ENCODE data around the gene MLX.
A peak's percentile ranks its signal among the peaks of the same experiment; 100 is the strongest.
"Not testable (repeated sequence)": the region's sequence is repeated elsewhere in the genome, so short reads cannot be mapped to it uniquely, and the experiment has no call there.

The MLX gene

DNA sequence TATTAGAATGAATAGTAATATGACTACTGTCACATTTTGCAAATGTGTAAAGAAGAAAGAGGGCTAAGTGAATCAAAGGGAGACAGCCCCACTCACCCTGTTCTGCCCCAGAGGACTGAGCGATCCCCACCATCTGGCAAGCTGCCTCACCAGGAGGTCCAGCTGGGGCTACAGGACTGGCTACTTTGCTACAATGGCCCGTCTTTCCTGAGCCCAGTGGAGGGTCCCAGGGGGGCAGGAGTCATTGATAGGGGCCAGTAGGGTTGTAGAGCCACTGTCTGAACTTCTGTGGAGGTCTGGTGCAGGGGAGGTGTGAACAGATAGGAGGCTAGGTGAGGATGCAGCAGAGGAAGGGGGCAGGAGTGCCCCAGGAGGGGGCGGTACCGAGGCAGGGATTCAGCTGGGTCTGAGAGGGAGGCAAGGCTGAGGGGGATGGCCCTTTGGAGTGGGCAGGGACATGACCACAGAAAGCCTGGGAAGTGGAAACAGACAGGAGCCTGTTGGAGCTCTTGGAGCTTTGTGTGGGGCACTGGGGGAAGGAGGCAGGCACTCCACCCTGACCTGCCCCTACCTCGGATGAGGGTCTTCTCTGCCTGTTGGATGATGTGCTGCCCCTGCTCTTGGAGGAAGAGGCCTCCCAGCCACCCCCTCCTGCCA is 10.8 kb upstream of the MLX start:
- not testable (repeated sequence) for DNase-seq

DNA sequence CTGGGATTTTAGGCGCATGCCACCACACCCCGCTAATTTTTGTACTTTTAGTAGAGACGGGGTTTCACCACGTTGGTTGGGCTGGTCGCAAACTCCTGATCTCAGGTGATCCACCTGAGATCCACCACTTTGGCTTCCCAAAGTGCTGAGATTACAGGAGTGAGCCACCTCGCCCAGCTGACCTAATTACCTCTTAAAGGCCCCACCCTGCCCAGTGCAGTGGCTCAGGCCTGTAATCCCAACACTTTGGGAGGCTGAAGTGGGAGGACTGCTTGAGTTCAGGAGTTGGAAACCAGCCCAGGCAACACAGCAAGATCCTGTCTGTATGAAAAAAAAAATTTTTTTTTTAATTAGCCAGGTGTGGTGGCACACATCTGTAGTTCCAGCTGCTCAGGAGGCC is 7.8 kb upstream of the MLX start:
- DNase-seq, result no peak

DNA sequence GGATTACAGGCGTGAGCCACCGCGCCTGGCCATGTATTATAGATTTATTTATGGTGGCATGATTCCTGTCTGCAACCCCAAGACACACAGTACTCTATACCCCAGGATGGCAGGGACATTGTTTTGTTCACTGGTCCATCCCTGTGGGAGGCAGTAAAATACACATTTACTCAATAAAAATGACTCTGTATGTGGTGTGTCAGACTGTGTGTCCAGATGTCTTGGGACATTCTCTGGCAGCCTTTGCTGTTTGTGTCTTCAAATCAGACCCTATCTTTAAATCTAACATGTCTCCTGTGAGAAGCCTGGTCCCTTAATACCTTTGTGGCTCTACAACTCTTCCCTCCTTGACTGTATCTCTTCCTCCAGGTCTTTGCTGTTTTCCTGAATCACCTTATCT is 6.7 kb upstream of the MLX start:
- no peak for DNase-seq

DNA sequence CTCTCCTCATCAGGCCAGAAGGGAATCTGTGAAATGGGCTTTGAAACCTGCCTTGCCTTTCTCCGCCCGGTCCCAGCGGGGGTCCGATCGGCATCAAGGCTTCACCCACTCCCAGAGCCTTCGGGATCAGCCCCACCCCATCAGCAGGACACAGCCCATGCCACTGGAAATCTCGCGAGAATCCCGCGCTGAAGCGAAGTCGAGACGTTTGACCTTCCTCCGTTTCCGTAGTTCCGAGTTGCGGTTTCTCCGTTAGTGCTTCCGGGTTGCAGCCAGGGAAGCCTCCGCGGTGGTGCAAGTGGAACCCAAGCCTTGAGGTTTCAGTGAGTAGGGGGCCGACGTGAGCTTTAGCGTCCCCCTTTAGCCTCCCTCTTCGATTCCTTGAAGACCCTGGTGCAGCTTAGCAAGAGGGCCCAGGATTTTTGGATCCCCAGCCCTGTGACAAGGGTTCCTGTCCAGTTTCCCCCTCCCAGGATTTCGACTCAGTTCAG is 5.0 kb upstream of the MLX start, which contains the start of gene COASY:
Gene COASY, plus strand, starts transcription at position 252 of the 491 bp plus-strand sequence. CDS start 475 bp downstream, outside the sequence.
- DNase-seq, result peak; percentile 92

DNA sequence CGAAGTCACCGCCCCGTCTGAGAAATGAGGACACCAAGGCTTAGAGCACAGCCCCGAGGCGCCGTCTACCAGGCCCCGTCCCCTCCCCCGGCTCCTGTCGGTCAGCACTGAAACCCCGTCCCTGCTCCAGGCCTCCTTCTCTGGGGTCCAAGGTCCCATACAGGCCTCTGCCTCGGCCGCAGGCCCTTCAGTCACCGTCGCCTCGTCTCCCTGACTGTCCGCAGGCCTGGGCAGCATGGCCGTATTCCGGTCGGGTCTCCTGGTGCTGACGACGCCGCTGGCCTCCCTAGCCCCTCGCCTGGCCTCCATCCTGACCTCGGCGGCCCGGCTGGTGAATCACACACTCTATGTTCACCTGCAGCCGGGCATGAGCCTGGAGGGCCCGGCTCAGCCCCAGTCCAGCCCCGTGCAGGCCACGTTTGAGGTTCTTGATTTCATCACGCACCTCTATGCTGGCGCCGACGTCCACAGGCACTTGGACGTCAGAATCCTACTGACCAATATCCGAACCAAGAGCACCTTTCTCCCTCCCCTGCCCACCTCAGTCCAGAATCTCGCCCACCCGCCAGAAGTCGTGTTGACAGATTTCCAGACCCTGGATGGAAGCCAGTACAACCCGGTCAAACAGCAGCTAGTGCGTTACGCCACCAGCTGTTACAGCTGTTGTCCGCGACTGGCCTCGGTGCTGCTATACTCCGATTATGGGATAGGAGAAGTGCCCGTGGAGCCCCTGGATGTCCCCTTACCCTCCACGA is 4.3 kb upstream of the MLX start:
- no peak for DNase-seq

DNA sequence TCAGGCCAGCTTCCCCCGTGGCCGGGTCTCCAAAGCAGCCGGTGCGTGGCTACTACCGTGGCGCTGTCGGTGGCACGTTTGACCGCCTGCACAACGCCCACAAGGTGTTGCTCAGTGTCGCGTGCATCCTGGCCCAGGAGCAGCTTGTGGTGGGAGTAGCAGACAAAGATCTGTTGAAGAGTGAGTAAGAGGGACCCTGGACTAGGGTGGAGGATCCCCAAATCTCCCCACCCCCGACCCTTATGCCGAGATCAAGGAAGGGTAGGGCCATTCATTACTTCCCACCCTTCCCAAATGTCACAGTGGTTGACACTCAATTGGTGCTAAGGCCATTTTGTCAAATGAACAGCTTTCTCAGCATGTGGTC is 3.8 kb upstream of the MLX start:
- no peak for DNase-seq

DNA sequence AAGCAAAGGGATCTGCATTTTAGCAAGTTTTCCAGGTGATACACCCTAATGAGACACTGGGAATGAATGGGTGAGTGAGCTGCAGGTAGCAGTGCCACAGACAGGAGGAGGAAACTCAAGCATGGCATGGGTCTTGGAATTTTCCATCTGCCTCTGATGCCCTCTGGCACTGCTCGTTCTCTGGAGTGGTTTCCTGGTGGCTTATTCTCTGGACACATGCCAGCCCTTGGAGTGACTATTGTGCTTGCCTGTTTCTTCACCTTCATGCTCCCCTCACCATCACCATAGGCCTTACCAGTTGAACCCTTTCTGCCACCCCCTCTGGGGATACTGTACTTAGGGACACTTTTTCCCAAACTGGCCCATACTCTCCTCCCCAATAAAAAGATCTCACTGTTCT is 3.4 kb upstream of the MLX start:
- DNase-seq, result no peak

DNA sequence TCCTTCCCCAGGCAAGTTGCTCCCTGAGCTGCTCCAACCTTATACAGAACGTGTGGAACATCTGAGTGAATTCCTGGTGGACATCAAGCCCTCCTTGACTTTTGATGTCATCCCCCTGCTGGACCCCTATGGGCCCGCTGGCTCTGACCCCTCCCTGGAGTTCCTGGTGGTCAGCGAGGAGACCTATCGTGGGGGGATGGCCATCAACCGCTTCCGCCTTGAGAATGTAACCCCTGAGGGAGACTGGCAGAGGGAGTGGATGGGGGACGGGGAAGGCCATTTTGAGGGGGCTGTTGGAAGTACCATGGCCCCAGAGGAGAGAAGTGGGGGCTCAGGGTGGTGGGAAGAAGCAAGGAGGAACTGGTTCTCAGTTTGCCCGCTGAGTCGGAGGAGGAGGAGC is 3.0 kb upstream of the MLX start:
- no peak for DNase-seq

DNA sequence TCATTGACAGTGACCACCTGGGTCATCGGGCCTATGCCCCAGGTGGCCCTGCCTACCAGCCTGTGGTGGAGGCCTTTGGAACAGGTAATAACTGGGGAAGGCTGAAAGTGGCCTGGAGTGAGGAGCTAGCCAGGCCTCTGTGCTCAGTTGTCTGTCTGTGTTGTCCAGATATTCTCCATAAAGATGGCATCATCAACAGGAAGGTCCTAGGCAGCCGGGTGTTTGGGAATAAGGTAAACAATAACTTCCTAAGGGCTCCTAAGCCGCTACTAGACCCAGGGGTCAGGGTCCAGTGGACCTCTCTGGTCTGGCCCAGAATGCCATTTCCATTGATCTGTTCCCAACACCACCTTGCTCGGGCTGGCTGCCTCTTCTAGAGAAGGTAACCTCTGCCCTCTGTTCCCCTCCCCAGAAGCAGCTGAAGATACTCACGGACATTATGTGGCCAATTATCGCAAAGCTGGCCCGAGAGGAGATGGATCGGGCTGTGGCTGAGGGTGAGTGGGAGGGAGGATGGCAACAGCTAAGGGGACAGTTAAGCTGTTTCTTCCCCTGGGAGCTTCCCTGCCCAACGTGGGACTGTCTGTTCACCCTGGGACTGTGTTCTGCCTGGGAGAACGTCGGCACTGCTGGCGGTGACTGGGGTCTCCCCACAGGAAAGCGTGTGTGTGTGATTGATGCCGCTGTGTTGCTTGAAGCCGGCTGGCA is 1.9 kb upstream of the MLX start:
- DNase-seq, result no peak

DNA sequence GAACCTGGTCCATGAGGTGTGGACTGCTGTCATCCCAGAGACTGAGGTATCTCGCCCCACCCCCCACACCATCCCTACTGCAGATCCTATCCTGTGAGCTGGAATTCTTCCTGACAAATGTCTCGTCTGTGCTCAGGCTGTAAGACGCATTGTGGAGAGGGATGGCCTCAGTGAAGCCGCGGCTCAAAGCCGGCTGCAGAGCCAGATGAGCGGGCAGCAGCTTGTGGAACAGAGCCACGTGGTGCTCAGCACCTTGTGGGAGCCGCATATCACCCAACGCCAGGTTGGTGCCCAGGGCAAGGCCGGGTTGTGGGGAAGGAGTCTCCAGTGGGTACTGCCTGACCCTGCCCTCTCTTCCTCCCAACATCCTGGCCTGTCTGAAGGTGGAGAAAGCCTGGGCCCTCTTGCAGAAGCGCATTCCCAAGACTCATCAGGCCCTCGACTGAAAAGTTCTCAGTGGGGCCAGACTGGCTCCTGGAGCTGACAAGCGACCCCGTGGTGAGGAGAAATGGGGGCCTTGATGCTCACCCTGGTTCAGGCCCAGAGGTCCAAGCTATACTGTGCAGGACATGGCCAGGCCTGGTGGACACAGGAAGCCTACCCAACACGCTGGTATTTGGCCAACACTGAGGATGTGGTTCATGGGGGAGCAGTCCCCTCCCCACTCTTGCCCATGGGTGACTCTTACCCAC is 1.2 kb upstream of the MLX start:
- DNase-seq, result no peak

DNA sequence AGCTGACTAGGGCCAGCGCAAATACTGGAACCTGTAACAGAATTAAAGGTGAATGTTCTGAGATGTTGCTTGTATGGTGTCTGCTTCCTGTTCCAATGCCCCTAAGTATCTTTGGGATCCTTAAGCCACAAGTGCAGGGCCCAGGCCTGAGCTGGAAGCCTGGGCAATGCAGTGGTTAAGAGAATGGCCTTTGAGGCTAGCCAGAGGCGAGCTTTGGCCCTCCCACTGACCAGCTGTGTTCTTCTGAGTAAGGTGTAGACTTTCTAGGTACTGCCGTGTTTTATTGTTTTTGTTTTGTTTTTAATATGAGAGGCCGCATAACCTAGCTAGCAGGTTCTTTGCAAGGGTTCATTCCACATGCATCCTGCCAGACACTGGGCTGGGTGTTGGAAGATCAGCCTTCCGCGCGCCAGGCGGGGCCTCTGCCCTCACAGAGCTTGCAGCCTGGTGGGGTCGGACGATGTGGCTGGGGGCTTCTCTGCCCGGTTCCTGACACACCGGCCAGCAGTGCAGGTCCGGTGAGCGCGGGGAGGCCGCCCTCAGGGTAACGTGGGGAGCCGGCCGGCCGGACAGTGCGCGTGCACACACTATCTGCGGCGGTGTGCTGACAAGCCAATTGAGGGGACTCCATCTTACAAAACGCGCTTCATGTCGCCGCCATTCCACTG is 551 bp upstream of the MLX start:
- DNase-seq, result no peak

DNA sequence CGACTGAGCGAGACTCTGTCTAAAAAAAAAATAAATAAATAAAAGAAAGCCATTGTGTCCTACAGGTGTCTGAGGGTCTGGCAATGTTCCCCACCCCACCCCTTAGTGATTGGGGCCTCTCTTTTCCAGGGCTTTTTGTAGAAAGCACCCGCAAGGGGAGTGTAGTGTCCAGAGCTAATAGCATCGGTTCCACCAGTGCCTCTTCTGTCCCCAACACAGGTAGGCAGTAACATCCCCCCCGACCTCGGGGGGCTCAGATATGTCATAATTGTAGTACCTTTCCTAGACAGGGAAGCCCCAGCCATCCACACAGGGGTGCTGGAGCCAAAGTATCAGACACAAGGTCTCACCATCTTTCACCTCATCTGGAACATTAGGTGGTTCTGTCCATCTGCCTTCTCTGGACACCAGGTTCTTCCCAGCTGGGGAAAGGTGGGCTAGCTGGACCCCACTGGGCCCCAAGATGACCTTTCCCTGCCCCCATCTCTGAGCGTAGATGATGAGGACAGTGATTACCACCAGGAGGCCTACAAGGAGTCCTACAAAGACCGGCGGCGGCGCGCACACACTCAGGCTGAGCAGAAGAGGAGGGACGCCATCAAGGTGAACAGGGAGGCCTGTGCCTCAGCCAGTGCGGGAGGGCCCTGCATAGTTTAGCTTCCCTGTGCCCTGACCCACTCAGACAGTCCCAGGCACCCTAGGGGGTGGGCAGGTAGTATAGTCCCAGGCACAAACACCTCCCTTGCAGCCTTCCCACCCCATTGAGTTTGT is 1.6 kb downstream of the MLX start:
- no peak for DNase-seq

DNA sequence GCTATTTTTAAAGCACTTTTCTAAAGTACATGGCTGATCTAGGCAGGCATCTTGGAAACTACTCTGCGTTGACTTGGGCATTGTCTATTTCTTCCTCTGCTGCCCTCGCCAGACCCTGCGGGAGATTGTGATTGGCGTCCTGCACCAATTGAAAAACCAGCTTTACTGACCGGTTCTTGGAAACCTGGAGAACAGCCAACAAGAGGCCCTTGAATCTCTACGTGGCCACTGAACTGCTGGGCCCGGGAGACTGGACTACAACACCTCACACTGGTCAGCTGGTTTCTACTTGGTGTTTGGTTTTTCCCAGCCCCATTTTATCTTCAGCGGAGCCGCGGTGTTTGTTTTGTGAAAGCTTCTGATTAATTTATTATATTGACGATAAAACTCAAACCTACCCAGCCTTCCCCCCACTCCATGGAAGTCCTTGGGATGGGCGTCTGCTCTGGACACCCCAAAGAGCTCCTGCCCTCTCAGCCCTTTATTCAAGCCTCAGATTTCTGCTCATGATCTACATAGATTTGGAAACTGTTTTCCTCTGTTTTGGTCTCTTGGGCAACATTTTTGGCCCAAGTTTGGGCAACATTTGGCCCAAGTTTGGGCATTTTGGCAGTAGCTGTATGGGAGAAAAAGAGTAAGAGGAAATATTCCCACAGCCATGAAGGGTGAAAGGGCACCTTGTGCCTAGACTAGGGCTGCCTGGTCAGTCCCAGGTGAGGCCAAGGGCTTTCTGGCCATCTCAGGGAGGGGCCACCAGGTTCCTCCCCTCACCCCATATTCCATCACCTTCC is 4.7 kb downstream of the MLX start:
- DNase-seq, result no peak

DNA sequence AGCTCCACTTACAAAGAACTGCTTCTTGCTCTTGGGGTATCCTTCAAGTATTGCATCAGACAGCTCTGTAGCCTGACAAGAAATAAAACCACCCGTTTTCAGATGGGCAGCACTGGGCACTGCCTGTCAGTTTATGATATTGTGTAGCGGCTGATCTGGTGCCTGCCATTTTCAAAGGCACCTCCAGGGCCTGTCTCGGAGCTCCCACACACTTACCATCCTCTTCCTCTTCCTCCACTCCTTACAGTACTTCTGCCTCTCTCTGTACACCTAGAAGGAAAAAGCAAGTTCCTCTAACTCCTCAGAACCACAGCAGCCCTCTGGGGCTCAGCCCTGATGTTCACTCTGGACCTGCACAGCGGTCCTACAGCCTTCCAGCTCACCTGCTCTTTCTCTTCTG is 6.2 kb downstream of the MLX start:
- DNase-seq, result no peak

DNA sequence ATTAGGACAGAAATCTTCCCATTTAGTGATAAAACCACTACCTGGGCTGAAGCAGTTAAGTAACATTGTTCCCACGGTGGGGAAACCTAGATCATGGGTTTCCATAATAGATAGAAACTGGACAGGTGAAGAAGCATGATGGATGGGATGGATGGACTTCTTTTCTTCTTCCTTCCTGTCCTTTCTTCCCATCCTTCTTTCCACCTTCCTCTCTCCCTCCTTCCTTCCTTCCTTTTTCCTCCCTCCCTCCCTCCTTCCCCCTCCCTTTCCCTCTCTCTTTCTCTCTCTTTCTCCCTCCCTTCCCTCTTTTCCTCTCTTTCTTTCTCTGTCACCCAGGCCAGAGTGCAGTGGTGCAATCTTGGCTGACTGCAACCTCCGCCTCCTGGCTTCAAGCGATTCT is 7.6 kb downstream of the MLX start:
- DNase-seq, result no peak

DNA sequence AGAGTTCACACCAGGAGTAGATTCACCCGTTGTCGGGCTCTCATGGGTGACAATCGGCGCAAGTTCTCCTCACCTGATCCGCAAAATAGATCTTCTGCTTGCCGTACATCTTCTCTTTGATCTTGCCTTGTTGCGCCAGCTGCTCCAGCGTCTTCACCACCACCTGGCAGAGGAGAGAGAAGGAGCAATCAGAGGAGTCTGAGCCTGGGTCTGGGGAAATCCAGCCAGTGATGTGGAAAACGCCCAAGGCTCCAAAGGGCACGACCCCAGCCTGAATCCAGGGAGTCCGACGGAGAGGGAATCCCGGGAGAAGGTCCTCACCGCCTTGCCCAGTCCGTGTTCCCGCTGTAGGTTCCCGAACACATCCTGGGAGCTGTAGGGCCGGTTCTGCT is 10.2 kb downstream of the MLX start:
- no peak for DNase-seq

DNA sequence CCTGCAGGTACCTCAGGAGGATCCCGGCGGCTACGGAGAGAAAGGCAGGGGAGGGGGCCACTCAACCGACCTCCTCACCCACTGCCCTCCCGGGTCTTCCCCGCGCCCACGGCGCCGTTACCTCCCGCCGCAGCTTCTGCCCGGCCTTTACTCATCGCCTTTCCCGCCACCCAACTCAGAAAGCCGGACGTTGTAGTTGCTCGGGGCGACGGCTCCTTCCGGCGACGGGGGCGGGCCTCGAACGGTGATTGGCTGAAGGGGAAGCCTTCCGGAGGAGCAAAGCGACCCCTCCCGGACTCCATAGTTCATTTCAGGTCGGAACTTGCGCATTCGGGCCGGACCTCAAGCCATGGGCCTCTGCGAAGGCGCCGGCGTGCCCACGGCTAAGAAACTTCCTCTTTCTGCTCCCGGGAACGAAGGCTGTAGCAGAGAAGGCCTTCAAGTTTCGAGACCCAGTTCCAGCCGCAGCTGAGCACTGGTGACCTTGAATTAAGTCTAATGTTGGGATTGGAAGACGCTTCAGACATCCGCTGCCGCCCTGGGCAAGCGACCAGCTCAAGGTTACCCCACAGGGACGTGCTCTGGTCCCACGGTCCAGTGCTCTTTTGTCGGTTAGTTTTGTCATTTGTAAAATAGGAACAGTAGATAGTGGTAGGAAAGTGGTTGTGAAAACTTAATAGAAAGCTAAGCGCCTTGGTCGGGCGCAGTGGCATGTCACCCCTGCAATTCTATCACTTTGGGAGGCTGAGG is 10.8 kb downstream of the MLX start, which contains the start of gene PSMC3IP:
Gene PSMC3IP, minus strand, starts transcription at position 198 of the 750 bp plus-strand sequence. Its CDS starts 43 bp downstream, at position 155.
- peak; percentile 83 for DNase-seq

DNA sequence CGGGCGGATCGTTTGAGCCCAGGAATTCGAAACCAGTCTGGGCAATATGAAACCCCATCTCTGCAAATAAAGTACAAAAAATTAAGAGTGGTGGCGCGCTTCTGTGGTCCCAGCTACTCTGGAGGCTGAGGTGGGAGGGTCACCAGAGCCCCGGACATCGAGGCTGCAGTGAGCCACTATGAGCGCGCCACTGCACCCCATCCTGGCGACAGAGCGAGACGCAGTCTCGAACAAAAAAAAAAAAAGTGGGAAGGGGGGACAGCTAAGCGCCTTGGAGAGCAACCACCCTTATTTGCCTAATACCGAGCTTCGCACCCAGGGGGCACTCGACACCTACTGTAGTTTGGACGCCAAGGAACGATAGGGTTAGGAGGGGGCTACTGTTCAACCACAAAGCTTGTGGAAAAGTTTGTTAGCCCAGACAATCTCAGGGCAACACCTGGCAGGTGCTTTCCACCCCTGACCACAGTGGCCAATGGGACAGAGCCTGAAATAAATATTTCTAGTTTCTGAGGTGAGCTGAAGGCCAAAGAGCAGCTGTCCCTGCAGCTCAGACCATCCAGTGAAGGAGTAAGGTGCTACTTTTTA is 11.5 kb downstream of the MLX start:
- DNase-seq, result peak; percentile 72

DNA sequence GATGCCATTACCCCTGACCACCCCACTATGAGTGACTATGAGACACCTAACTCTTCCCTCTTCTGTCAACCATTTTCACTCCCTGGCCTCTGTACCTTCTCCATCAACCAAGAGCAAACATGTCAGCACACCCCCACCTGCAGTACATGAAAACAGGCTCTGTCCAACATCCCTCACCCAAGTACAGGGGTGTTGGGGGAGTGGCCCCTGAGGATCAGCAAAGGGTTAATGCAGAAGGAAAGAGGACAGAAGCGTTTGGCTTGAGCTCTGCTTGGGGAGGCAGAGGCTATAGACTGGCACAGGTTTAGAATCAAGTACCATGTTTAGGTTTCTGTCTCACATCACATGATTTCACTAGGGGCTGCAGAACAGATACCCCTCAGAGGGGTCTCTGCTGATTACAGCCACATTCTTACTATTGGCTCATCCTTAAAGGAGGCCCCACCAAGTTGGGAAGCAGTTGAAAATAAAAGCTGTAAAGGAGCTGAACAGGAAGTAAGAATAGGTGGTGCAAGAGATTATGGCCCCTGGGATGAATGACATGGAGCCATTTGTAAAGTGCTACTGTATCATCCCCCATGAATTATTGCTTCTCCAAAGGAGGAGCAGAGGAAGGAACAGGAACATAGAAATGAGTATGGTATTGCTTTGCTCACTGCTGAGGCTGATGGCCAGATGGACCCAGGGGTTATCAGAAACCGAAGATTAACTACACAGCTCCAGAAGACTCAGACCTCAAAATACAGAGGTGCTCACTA is 13.1 kb downstream of the MLX start:
- DNase-seq, result no peak

Data from NCI-H2107 (cell line).